HG02840 (cell line): Measurements from ENCODE around the gene MYNN.

ENCODE experiments used
- ATAC-seq: cut with Tn5 transposase; IDR thresholded peaks from one replicate; pipeline ENCODE4 v1.9.1; 2021; ENCODE audit warnings: mild to moderate bottlenecking, moderate library complexity, moderate number of reproducible peaks; ENCODE audit not compliant: unreplicated experiment, low FRiP score

The MYNN gene

GRCh38 chr3:169822983-169823382 lies 49.8 kb downstream of the MYNN start:
- ATAC-seq, result no peak

- no peak for ATAC-seq
Measured at GRCh38 chr3:169825316-169825715, 52.1 kb downstream of the MYNN start.

DNA sequence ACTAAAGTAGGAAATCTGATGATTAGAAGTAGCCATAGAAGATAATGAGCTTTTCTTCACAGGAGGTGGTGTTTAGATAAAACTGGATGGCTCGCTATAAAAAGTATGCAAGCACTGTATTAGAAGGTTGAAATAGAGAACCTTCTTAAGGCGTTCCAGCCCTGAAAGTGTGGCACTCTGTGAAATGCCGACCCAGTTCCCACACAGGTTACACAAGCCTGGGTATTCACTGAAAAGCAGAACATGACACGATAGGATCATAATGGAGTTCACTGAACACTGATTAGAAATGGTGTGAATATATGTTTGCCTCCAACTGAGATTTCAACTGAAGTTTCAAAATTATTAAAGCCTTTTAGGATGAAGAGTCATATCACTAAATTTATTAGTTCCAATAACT lies 54.5 kb downstream of the MYNN start:
- no peak for ATAC-seq

DNA sequence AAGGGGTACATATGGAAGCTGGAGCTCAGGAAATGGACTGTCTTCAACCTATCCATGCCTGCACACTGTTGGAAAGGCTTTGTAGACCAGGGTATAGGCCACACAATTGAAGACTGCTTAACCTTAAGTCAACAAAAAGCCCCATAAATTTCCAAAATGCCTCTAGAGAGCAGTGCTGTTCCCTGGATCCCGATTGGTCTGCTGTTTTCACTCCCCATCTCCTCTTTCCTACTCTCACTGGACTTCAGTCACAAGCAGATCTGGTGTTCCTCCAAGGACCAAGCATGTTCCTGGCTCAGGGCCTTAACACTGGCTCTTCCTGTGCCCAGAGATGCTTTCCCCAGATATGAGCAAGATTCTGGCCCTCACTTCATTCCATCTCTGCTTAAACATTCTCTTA lies 62.3 kb downstream of the MYNN start:
- no peak for ATAC-seq

DNA sequence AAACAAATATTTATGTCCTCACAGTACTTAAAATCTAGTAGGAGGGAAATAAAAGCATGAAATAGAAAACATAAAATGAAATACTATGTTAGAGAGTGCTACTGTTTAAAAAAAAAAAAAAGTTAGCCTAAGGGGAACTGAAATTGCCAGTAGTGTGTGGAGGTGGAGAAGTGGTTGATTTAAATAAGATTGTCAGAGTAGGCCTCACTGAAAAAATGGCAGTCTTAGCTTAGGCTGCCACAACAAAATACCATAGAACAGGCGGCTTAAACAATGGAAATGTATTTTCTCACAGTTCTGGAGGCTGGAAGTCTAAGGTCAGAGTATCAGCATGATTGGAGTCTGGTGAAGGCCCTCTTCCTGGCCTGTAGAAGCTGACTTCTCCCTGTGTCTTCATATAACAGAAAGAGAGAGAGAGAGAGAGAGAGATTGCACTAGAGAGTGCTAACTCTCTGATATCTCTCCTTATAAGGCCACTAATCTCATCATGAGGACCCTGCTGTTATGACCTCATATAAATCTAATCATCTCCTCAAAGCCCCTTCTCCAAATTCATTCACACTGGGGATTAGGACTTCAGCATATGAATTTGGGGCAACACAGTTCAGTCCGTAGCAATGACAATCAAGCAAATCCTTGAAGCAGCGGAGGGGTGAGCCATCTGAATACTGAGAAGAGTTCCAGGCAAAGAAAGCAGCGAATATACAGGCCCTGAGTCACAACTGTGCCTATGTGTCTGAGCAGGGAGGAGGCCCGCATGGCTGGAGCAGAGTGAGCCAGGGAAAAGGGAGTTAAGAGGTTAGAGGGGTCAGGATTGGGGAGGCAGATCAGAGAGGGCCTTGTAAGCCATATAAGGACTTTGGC lies 63.1 kb downstream of the MYNN start:
- peak; percentile 91 for ATAC-seq

DNA sequence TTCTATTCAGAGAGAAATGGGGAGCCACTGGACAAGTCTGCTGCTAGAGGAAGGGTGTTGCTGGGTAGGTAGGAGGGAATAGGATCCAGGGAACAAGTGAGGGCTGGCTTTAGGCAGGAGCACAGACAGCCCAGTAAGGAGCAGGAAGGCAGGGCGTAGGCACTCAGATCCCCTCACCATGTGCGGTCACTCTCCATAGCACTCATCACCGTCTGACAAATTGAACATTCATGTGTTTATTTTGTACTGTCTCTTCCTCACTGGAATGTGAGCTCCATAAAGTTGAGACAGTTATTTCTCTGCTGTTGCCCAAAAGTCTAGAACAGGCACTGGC lies 63.7 kb downstream of the MYNN start:
- no peak for ATAC-seq

GRCh38 chr3:169838511-169839030 lies 65.4 kb downstream of the MYNN start:
- no peak for ATAC-seq
